Measurements from ENCODE around the gene NOL9.

The NOL9 gene

DNA sequence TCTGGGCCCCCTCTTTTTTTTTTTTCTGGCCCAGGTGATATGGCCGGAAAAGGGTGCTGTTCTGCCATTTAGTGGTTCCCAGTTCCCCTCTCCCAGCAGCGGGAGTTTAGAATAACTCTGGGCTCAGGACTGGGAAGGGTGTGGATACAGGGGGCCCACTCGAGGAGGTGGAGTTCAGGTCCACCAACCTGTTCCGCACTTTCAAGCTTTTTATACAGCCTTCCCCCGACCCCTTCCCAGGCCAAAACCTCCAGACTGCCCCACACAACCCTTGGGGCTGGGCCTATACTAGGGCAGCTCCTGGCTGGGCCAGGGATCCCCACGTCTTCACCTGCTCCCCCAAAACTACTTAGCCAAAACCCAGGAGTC, 63.2 kb downstream of the NOL9 start:
- FAIRE-seq (no peak), DNase-seq (ENCODE audit: insufficient read length, low spot score) (no peak)
- TF ChIP-seq, protein P1, sequence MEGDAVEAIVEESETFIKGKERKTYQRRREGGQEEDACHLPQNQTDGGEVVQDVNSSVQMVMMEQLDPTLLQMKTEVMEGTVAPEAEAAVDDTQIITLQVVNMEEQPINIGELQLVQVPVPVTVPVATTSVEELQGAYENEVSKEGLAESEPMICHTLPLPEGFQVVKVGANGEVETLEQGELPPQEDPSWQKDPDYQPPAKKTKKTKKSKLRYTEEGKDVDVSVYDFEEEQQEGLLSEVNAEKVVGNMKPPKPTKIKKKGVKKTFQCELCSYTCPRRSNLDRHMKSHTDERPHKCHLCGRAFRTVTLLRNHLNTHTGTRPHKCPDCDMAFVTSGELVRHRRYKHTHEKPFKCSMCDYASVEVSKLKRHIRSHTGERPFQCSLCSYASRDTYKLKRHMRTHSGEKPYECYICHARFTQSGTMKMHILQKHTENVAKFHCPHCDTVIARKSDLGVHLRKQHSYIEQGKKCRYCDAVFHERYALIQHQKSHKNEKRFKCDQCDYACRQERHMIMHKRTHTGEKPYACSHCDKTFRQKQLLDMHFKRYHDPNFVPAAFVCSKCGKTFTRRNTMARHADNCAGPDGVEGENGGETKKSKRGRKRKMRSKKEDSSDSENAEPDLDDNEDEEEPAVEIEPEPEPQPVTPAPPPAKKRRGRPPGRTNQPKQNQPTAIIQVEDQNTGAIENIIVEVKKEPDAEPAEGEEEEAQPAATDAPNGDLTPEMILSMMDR (IDR thresholded peaks at IDR 0.05; ENCODE audit: insufficient read depth, missing control alignments): no peak

DNA sequence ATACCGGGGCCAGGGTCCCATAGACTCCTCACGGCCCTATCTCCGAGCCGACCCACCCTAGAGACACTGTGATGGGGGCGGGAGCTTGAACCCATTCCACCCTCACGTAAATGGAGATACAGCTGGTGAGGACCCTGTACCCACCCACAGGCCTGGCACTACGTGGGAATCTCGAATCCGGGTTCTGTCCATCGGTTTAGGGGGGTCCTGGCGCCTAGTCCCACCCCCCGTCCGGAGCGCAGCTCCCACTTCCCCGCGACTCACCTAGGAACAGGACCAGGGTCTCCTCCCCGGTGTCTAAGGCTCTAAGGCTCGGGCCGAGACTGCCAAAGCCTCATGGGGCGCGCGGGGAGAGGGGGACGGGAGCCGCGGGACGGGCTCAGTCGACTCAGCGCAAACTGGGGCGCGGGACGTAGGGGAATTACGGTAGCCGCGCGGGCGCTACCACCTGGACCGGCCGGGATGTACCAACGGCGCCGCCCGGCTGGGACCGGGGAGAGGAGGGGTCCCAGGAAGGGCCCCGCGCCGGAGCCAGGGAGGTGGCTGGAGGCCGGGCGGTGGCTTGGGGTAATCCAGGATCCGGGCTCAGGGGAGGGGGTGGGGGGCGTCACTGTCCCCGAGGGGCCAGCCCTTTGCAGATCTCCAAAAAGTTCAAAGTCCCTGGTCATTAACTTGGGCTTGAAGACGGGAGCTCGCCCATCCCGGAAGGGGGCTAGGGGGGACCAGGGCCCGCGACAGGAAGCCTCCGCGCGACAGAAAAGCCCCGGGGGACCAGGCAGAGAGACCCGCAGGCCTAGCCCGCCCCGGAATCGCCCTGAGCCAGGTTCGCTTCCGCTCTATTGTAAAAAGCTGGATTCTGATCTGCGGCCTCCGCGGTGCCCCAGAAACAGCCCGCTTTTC, 63.9 kb downstream of the NOL9 start:
- DNase-seq (ENCODE audit: insufficient read length, low spot score) (peak; percentile 36), FAIRE-seq (no peak)
- TF ChIP-seq, protein P1 (IDR thresholded peaks at IDR 0.05; ENCODE audit: insufficient read depth, missing control alignments): no peak

DNA sequence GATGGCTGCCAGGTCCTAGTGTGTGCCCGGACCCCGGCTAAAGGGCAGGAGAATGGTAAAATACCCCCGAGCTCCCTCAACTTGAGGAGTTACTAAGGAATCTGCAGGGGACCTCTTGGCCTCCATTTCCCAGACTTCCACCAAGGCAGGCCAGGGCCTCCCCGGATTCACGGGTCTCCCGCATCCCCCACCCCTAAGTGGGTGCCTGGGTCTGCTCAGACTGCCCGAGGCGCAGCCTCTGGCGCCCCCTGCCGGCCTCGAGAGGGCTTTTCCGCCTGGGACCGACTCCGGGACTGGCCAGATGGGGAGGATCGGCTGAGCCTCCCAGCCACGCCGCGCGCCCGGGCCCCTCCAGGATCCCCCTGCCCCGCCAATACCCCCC, 64.5 kb downstream of the NOL9 start:
- no peak for FAIRE-seq
- DNase-seq (ENCODE audit: insufficient read length, low spot score): peak; percentile 72
- TF ChIP-seq, protein P1 (IDR thresholded peaks at IDR 0.05; ENCODE audit: insufficient read depth, missing control alignments): peak; percentile 64

DNA sequence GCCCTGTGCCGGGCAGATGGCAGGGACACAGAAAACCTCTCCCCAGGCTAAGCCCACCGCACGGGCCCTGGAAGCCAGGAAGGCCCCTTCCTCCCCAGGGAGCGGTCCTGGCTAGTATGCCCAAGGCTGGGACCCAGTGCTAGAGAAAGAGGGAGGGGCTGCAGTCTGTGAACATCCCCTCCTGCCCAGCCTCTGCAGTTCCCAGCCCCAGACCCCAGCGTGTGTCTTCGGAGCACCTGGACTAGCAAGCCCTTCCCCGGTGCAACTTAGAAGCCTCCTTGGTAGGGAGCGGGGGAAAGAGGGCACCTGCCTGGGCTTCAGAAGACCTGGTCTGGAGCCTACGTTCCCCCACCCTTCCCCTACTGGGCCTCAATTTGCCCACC, 64.9 kb downstream of the NOL9 start:
- TF ChIP-seq, protein P1 (IDR thresholded peaks at IDR 0.05; ENCODE audit: insufficient read depth, missing control alignments): no peak
- FAIRE-seq (no peak), DNase-seq (ENCODE audit: insufficient read length, low spot score) (no peak)

DNA sequence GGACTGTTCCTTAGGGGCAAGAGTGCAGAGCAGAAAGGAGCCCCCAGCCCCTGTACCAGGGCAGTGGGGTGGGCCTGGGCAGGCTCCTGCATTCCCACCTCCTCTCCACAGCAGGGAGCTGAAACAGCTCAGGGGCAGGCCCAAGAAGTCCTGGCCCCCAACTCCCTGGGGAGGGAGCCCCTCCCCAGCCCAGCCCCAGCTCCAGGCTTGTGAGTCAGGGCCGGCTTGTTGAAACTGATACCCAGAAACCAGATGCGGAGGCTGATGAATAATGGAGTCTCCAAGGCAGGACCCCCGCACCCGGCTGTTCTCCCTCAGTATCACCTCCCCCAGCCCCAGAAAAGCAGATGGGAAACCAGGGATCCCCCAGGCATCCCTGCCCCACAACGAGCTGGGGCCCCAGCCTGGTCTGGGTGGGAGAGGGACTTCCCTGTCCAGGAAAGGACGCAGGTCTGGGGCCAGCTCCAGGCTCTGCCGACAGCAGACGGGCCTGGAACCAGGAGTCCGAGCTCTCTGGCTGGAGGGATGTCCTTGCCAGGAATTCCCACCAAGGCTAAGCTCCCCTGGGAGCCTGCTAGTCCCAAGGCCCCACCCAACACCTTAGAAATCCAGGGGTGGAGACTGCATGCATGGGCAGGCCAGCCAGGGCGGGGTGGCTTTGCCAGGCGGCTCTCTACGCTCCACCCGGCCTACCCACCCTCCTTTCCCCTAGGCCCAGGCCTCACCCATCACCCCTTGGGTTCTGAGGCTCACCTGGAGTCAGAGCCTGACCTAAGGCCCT, 65.5 kb downstream of the NOL9 start:
- DNase-seq (ENCODE audit: insufficient read length, low spot score): no peak
- TF ChIP-seq, protein P1 (IDR thresholded peaks at IDR 0.05; ENCODE audit: insufficient read depth, missing control alignments): no peak
- FAIRE-seq: no peak

DNA sequence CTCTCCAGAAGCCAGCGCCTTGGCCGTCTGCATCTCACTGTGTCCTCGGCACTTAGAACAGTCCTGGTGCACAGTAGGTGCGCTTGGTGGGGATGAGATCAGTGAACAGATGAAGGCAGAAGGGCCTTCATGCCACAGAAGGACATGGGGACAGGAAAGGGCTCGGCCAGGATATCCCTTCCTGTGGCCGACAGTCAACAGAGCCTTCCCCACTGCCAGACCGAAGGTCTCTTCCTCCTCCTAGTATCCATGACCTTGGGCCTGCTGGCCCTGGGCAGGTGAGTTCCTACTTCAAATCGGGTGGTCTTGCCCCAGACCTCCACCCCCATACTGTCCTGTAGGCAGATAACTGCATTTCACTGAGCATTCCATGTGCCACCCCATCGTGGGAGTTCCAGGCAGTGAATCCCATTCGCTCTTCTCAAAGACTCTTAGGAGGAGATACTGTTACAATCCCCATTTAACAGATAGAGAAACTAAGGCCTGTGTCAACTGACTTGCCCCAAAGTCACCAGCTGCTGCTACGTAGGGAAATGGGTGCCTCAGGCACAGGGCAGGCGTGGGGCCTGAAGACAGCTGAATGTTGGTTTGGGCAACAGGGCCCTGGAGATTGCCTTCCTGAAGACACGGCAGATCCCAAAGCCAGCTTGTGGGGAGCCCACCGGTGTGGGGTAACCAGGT, 66.4 kb downstream of the NOL9 start:
- FAIRE-seq (no peak), DNase-seq (ENCODE audit: insufficient read length, low spot score) (no peak)
- TF ChIP-seq, protein P1 (IDR thresholded peaks at IDR 0.05; ENCODE audit: insufficient read depth, missing control alignments): no peak
